Stimulated activated CD4-positive, alpha-beta T cell treated with anti-CD3 and anti-CD28 coated beads, Interleukin-2, amount 100 ng/mL, for 4 hours (primary cell): ENCODE measurements around the gene PPHLN1.
A peak's percentile ranks its signal among the peaks of the same experiment; 100 is the strongest.
"Not testable (repeated sequence)": the region's sequence is repeated elsewhere in the genome, so short reads cannot be mapped to it uniquely, and the experiment has no call there.

ENCODE experiments used
- DNase-seq: peaks from one replicate; pipeline ENCODE4 v3.0.0-alpha.2; 2020; ENCODE audit warnings: low read depth

Gene PPHLN1

DNA sequence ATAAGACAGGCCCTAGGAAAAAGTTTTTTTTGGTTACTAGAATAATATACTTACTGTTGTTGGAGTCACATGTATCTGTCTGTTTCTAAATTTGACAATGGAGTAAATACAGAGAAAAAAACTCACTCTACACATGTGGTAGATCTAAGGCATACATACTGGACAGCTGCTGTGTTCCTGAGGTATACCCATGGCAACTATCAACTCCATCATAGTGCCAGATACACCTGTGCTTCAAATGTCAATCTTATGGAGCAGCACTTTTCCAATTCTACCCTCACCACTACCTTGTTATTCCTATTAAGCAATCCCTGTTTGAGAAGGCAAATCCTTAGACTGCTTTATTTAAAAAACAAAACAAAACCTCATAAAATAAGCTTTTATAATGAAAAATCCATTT lies 3.4 kb upstream of the PPHLN1 start:
- no peak for DNase-seq

DNA sequence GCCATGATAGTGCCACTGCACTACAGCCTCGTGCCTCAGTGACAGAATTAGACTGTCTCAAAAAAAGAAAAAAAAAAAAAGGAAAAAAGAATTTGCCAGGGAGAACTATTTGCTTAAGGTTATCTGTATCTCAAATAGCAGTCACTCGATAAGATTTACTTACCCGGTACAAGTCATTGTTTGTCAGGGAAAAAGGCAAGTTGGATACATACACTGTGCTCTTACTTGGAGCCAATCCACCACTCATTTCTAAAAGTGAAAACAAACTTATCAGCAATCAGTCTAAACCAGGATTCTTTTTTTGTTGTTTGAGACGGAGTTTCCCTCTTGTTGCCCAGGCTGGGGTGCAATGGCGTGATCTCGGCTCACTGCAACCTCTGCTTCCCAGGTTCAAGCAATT lies 2.1 kb upstream of the PPHLN1 start:
- no peak for DNase-seq

DNA sequence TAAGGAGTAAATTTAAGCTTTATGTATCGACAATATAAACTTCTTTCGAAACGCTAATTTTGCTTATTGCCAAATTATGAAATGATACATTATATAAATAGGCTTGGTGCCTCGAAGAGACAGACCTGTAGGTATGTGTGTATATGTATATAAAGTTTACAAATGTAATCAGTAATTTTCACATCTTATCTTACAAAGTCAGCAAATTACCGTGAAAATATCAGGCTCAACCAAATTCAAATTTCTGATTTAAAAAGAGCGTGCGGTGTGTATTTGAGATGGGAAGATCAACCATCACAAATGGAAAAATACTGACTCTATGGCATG lies 678 bp upstream of the PPHLN1 start:
- no peak for DNase-seq

DNA sequence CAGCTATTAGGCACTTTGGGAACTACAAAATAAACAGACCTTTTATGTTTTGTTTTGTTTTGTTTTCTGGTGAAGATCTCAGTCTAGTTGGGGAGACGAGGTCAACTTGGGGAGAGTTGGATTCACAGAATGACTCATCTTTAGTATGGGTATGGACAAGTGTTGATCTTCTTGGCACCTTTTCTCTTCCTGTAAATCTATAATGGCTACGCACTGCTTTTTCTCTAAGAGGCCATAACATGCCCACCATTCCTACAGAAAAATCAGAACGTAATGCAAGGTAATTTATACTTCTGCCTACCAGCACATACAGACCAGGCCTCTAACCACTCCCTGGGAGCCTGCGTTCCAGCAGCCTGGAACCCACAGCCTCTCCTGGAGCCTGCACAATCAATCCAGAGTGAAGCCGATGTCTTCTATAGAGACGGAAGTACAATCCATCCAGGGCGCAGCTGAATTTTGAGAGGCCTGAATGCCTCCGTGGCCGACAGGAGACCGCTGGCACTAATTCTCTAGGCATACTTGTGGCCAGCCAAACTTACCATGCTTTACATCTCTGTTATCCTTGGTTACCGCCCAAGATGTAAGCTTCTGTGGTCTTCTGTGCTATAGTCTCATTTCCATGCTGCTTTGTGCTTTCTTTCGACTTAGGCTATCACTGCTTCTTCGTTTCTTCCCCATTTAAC lies 717 bp downstream of the PPHLN1 start:
- no peak for DNase-seq

DNA sequence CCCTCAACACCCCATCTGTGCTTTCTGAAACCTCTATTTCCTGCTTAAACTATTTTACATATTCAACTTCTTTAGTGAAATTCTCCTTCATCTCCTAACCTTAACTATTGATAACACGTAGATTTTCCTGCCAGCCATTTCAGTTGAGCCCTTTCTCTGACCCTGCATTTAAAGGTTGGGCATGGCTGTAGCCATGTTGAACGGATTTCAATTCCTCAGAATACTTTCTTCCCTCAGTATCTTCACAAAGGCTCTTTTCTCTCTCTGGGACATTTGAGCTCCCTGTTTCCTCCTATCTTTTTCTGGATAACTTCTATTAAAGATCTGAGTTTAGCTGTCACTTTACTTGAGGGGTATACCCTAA lies 1.2 kb downstream of the PPHLN1 start:
- no peak for DNase-seq

DNA sequence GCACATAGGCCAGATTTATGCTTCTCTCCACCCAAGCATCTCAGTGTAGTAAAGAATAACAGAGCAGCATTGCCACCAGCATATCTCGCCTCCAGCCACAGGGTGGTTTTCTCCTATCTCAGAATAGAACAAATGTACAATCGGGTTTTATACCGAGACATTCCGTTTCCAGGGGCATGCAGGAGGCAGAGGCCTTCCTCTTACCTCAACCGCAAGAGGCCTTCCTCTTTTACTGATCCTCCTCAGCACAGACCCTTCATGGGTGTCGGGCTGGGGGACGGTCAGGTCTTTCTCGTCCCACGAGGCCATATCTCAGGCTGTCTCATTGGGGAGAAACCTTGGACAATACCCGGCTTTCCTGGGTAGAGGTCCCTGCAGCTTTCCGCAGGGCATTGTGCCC lies 4.1 kb downstream of the PPHLN1 start:
- DNase-seq = not testable (repeated sequence)

DNA sequence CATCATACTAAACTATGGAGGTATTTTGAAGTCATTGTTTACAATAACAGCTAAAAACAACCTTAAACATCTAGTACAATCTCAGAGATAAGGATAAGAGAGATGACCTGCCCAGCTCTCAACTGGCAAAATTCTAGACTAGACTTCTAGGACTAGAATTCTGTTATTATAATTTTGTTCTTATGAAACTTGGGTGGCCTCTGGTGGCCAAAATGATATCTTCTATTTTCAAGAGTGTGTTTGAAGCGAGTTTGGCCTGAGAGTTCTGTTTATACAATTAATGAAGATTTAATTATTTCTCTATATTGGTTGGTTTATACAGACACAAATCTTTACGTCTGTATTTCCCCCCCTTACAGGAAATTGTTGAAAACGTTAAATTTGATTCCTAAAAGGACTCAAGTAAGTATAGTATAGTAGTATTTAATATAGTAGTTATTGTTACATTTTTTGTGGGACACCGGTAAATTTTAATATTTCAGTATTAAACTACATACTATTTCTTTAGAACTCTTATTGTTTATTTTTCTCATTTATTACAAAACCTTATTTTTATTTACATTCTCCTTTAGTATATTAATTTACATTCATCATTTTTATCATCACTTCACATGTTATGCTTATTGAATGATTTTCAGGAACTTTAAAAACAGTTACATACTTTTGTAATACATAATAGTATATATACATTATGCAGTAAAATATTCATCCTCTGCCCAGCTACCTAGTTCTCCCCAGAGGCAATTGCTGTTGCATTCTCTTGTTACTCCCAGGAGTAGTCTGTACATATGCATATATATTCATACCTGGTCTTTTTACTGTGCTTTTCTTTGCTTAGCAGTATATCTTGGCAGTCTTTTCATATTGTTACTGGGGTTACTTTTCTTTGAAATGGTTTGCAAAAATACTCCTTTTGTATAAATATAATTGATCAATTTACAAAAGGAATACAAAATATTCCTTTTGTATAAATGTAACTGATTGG lies 6.6 kb downstream of the PPHLN1 start:
- DNase-seq = peak; percentile 3

DNA sequence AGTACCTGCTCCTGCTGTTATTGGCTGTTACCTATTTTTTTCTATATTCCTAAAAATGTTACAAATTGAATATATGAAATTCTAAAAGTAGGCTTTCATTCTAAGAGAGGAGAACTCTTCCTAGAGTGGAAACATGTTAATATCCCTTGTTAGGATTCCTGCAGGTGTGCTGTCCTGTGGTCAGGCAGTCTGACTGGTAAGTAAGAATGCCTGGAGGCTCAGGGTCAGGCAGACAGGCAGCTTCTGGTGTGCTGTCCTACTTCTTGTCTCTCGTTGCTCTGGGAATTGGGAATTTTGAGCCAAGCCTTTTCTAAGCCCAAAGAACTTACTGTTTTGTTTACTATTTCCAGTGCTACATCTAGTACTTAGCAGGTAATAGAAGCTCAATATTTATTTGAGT lies 10.3 kb downstream of the PPHLN1 start:
- no peak for DNase-seq

DNA sequence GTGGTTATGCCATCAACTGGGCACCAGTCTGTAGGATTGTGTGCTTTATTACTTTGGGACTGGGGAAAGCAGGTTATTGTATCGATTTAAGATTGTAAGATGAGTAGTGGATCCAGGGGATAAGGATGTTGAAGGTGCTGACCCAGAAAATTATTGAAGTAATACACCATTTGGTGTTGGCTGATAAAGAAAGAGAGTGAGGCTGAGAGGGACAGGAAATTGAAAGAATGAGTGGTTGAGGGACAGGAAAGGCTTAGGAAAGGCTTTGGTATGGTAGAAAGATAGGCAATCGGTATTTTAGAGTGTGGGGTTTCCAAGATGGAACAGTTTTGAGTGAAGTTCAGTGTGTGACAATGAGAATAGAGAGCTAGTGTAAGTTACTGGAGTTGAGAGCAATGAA lies 12.3 kb downstream of the PPHLN1 start:
- no peak for DNase-seq

DNA sequence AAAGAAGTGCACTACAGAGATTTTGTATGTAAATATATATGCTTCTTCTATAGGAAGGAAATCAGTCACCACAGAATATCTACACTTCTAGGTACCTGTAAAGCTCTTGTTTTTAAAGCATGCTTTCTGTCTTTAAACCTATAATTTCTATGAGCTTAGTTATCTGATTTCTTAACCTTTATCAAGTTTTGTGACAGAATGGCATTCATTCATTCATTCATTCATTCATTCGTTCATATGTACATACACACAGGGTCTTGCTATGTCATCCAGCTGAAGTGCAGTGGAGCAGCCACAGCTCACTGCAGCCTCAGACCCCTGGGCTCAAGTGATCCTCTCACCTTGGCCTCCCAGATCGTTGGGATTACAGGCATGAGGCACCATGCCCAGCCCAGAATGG lies 16.1 kb downstream of the PPHLN1 start:
- DNase-seq = no peak

DNA sequence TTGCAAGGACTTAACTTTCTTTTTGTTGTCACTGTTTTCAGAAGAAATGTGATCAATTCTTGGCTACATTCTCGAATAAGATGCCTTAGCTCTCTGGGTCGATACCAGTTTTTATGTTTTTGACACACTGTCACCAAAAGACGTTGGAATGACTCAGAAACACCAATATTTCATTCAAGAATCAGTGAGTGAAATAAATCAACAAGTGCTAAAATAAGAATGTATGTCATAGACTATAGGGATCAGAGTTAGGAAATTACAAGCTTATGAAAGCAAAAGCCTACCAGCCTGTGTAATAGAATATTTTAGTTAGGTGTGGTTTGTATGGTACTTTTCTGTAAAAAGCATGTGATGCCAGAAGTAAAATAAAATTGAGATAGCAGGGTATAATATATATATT lies 17.8 kb downstream of the PPHLN1 start:
- DNase-seq = no peak

DNA sequence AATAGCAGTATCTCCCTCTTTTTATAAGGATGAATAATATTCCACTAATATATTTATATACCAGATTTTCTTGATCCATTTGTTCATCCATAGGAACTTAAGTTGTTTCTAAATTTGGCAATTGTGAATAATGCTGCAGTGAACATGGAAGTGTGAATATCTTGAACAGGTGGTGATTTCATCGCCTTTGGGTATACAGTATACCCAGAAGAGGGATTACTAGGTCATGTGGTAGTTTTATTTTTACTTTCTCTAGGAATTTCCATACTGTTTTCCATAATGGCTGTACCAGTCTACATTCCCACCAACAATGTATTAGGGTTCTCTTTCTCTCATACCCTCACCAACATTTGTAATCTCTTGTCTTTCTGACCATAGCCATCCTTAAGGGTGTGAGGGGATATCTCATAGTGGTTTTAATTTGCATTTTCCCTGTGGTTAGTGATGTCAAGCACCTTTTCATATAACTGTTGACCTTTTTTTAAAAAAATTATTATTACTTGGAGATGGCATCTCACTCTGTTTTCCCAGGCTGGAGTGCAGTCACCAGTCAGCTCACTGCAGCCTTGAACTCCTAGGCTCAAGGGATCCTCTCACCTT lies 20.5 kb downstream of the PPHLN1 start:
- DNase-seq = no peak

DNA sequence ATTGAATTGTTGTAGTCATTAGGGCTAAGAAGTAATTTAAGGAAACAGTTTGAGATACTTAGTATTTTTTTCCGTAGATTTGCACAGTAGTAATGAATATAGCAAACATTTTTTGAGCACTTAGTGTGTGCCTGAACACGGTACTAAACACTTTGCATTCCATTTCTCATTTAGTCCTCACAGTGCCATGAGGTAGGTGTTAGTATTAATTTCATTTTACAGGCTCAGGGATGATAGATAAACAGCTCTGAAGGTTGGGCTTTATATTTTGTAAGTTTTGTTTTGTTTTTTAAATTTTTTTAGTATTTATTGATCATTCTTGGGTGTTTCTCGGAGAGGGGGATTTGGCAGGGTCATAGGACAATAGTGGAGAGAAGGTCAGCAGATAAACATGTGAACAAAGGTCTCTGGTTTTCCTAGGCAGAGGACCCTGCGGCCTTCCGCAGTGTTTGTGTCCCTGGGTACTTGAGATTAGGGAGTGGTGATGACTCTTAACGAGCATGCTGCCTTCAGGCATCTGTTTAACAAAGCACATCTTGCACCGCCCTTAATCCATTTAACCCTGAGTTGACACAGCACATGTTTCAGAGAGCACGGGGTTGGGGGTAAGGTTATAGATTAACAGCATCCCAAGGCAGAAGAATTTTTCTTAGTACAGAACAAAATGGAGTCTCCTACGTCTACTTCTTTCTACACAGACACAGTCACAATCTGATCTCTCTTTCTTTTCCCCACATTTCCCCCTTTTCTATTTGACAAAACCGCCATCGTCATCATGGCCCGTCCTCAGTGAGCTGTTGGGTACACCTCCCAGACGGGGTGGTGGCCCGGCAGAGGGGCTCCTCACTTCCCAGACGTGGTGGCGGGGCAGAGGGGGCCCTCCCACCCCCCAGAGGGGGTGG lies 23.4 kb downstream of the PPHLN1 start:
- DNase-seq = not testable (repeated sequence)

DNA sequence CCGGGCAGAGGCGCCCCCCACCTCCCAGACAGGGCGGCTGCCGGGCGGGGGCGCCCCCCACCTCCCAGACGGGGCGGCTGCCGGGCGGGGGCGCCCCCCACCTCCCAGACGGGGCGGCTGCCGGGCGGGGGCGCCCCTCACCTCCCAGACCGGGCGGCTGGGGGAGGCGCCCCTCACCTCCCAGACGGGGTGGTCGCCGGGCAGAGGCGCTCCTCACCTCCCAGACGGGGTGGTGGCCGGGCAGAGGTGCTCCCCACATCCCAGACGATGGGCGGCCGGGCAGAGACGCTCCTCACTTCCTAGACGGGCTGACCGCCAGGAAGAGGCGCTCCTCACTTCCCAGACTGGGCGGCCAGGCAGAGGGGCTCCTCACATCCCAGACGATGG lies 24.0 kb downstream of the PPHLN1 start:
- DNase-seq = not testable (repeated sequence)

DNA sequence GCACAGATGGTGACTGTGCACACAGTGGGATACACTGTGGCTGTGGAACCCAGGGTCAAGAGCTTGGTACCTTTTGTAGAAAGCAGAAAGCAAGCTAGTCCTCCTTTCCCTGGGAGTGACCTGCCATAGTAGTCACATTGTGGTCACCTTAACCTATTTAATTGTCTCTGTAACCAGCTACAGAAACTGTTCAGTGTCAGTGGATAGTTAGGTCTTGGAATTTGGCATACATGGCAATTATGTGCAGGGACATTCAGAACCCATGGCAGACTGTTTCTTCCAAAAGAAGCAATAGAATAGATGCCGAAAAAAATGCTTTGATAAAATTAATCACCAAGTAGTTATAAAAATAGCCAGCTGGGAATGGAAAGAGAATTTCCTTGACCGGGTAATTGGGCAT lies 30.4 kb downstream of the PPHLN1 start:
- DNase-seq = no peak

DNA sequence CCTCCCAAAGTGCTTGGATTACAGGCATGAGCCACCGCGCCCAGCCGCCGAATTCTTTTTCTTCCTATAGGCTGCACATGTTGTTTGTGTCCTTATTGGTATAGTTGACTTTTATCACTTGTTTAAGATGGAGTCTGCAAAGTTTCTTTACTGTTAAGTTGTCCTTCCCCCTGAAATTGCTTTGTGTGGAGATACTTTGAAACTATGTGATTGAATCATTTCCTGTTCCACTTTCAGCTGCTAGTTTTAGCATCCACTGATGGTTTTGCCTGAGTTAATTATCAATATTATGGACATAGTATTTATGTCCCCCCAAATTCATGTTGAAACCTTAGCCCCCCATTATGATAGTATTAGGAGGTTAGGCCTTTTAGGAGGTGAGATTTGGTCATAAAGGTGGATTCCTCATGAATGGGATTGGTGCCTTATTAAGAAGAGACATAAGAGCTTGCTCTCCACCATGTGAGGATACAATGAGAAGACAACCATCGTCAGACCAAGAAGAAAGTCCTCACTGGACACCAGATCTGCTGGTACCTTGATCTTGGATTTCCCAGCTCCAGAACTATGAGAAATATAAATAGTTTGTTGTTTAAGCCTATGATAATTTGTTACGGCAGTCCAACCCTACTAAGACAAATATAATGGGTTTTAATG lies 34.9 kb downstream of the PPHLN1 start:
- no peak for DNase-seq

DNA sequence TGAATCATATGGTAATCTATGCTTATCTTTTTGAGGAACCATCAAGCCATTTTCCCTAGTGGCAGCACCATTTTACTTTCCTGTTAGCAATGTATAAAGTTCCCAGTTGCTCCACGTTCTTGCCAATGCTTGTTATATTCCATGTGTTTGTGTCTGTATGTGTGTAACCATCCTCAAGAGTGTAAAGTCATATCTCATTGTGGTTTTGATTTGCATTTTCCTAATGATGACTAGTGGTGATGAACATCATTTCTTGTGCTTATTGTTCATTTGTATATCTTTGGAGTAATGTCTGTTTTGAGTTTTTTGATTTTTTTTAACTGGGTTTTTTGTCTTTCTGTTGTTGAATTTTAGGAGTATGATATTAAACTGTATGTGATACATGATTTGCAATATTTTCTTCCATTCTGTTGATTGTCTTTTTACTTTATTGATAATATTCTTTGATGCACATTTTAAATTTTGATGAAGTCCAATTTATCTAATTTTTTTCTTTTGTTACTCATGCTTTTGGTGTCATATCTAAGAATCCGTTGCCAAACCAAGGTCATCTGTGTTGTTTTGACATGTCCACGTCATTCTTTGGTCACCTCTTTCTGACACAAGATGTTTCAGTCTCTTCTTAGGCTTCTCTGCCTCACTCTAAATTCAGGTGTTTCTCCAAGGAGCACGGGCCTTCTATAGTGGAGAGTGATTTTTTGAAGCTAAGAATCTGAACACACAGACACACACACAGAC lies 36.1 kb downstream of the PPHLN1 start:
- DNase-seq = no peak

DNA sequence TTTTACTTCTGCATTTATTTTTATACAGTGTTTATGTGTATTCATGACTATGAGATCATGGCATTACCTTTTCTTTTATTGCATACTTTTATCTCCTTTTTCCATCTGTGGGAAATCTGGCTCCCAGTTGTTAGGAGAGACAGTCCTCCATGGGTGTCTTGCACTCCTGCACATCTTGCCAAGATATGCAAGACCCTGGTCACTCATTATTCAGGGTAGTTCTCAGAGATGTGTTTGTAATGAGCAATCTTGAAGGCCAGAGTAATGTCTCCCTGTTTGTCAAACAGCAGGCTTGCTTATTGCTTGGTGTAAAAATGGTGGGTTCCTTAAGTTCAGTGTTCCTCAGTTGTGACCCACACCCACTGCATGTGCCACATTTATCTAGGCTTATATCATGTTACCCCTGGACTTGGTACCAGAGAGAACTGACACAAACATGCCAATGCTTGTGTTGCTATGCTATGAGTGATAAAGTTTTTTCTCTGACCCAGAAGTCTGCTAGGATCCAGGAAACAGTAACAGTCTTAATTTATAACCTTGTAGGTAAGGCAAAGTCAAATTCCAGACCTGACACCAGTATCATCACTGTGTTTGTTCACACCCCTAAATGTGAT lies 36.8 kb downstream of the PPHLN1 start:
- no peak for DNase-seq

DNA sequence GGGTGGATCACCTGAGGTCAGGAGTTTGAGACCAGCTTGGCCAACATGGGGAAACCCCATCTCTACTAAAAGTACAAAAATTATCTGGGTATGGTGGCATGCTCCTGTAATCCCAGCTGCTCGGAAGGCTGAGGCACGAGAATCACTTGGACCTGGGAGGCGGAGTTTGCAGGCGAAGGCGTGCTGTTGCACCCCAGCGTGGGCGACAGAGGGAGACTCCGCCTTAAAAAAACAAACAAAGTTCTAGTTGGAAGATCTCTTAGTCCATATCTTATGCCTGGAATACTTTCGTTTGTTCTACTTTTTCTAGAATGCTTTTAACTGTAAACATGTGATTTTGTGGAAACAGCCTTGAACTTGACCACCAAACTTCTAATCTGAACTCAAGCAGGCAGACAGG lies 38.7 kb downstream of the PPHLN1 start:
- no peak for DNase-seq

DNA sequence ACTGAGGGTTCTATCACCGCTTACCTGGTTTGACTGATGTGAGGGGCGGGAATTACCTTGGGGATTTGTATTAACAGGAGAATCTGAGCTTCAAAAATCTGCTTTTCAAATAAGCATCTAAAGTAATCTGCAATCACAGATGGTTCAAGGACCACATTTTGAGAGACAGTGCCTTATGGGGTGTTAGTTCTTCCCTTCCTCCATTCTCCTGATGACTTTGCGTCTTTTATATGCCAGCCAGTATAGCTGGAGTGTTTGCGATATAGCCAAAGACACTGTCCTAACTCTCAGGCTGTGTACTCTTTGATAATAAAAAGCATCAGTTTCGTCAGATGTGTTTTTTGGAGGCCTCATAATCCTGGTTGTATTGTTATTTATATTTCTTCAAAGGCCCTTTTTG lies 39.5 kb downstream of the PPHLN1 start:
- DNase-seq = no peak

DNA sequence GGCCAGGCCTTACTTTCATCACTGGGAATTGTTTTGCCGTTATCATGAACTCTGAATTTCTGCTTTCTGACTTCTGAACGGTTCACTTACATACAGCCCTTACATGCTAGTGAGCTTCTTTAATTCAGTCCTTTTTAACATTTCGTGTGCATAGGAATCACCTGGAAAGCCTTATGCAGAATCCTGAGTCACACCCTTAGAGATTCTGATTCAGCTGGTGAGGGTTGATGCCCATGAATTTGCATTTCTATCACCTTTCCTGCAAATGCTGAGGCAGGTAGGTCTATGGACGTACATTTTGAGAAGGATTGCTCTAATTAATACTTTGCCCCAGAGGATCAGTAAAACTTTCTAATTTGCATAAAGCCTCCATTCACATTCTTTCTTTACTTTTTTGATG lies 44.0 kb downstream of the PPHLN1 start:
- no peak for DNase-seq
